Endodermal cell (in vitro differentiated cells): Measurements from ENCODE around the gene FLYWCH1. TPM values are rescaled to one million over a fixed set of nuclear protein-coding genes. Genes with fewer than 3 reads are reported as not detected.
A peak's percentile ranks its signal among the peaks of the same experiment; 100 is the strongest.

Source experiments
- DNase-seq: peaks from one replicate; pipeline ENCODE4 v3.0.0-alpha.2; 2017
- H3K27ac ChIP-seq: 2 replicates; pipeline ENCODE4 v1.5.1; 2013; ENCODE audit warnings: mild to moderate bottlenecking, low read depth, low read length, moderate library complexity
- H3K27me3 ChIP-seq: 2 replicates; pipeline ENCODE4 v1.6.1; 2013; ENCODE audit warnings: mild to moderate bottlenecking, low read length, moderate library complexity; ENCODE audit not compliant: insufficient read depth, control insufficient read depth, poor library complexity, severe bottlenecking
- H3K36me3 ChIP-seq: 2 replicates; pipeline ENCODE4 v1.7.0; 2013; ENCODE audit warnings: mild to moderate bottlenecking, low read length, moderate library complexity; ENCODE audit not compliant: control insufficient read depth, insufficient read depth
- H3K4me1 ChIP-seq: one replicate; pipeline ENCODE4 v1.7.0; 2013; ENCODE audit warnings: low read length; ENCODE audit not compliant: control insufficient read depth, insufficient read depth
- H3K4me3 ChIP-seq: 2 replicates; pipeline ENCODE4 v1.5.1; 2013; ENCODE audit warnings: mild to moderate bottlenecking, low read length, moderate library complexity
- H3K9ac ChIP-seq: 2 replicates; pipeline ENCODE4 v1.6.1; 2013; ENCODE audit warnings: mild to moderate bottlenecking, low read length, moderate library complexity; ENCODE audit not compliant: poor library complexity, severe bottlenecking; ENCODE audit errors: extremely low read depth
- H3K9me3 ChIP-seq: 2 replicates; pipeline ENCODE4 v1.6.1; 2013; ENCODE audit warnings: mild to moderate bottlenecking, low read length, moderate library complexity; ENCODE audit not compliant: control insufficient read depth
- H3K27ac Mint-ChIP-seq: 2 replicates; pipeline ENCODE4 v1.8.0; 2020; ENCODE audit warnings: mixed read lengths
- H3K27me3 Mint-ChIP-seq: 2 replicates; pipeline ENCODE4 v1.8.0; 2021; ENCODE audit warnings: mild to moderate bottlenecking, mixed read lengths; ENCODE audit not compliant: insufficient read depth
- H3K36me3 Mint-ChIP-seq: 2 replicates; pipeline ENCODE4 v1.8.0; 2020; ENCODE audit warnings: low read depth, mixed read lengths
- H3K4me1 Mint-ChIP-seq: 2 replicates; pipeline ENCODE4 v1.8.0; 2020; ENCODE audit warnings: mixed read lengths
- H3K4me3 Mint-ChIP-seq: 2 replicates; pipeline ENCODE4 v1.8.0; 2020; ENCODE audit warnings: mild to moderate bottlenecking, moderate library complexity, mixed read lengths
- H3K9me3 Mint-ChIP-seq: 2 replicates; pipeline ENCODE4 v1.8.0; 2020; ENCODE audit warnings: mild to moderate bottlenecking, mixed read lengths
- WGBS, 2 experiments: methylation state at CpG; one replicate each; pipeline versions ENCODE4 v1.1.5 to v1.1.7; 2013; ENCODE audit warnings: missing lambda C conversion rate in 2 of 2, mixed read lengths in 1 of 2; ENCODE audit not compliant: insufficient coverage in 1 of 2, insufficient read length in 1 of 2; 5-methylcytosine and 5-hydroxymethylcytosine counted together
- total RNA-seq, 2 donors: library from RNA; stranded (reverse); fragmentation: NEBNext Ultra II Directional in 1 of 2; extraction: Animal tissue kit (Norgen Biotek cat#: 25700) in 1 of 2; gene quantifications; 2 replicates in 1 of 2; 3 replicates in 1 of 2; pipeline ENCODE4 v1.2.1, GENCODE V29; 2021
- TF ChIP-seq, protein P1 (sequence below): fragments of 200-600 bp; sonication (generic); conservative IDR thresholded peaks from 2 replicates; pipeline ENCODE4 v1.5.0; 2021; ENCODE audit warnings: antibody characterized with exemption, mild to moderate bottlenecking

FLYWCH1 gene
- total RNA-seq, 2 donors from 2014 or later: 20.5 to 33.6 TPM

DNA sequence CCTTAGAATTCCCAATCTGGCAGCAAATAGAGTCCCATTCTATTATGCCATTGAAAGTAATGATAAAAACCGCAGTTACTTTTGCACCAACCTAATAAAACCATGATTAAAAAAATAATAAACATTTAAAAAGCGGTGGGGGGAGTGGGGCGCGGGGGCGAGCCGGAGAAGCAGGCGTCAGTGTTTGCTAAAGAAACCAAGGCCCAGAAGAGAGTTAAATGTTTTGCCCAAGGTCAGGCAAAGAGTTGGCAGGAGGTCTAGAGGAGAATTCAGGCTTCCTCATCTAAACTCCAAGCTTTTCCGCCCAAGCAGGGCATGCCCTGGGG is 44.1 kb upstream of the FLYWCH1 start:
- H3K4me1 ChIP-seq: no peaks in the 10 kb centered on the region
- TF ChIP-seq, protein P1, sequence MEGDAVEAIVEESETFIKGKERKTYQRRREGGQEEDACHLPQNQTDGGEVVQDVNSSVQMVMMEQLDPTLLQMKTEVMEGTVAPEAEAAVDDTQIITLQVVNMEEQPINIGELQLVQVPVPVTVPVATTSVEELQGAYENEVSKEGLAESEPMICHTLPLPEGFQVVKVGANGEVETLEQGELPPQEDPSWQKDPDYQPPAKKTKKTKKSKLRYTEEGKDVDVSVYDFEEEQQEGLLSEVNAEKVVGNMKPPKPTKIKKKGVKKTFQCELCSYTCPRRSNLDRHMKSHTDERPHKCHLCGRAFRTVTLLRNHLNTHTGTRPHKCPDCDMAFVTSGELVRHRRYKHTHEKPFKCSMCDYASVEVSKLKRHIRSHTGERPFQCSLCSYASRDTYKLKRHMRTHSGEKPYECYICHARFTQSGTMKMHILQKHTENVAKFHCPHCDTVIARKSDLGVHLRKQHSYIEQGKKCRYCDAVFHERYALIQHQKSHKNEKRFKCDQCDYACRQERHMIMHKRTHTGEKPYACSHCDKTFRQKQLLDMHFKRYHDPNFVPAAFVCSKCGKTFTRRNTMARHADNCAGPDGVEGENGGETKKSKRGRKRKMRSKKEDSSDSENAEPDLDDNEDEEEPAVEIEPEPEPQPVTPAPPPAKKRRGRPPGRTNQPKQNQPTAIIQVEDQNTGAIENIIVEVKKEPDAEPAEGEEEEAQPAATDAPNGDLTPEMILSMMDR: no peak
- H3K27ac ChIP-seq: no peak overlapping the region
- peaks cover 56% of the 10 kb centered on the region for H3K27me3 ChIP-seq
- Mint-ChIP-seq H3K36me3 (no peaks in the 10 kb centered on the region), H3K27ac (peak overlapping the region; percentile 88), H3K27me3 (peaks cover 67% of the 10 kb centered on the region), H3K4me1 (no peaks in the 10 kb centered on the region), H3K9me3 (no peaks in the 10 kb centered on the region), H3K4me3 (peak overlapping the region; percentile 69)
- H3K4me3 ChIP-seq: peak overlapping the region; percentile 77
- no peak for DNase-seq
- H3K36me3 ChIP-seq: no peaks in the 10 kb centered on the region
- 70 to 73% methylated on average over 5 to 8 of the region's 8 CpGs for WGBS, 2 experiments
- no peak overlapping the region for H3K9ac ChIP-seq
- no peaks in the 10 kb centered on the region for H3K9me3 ChIP-seq

DNA sequence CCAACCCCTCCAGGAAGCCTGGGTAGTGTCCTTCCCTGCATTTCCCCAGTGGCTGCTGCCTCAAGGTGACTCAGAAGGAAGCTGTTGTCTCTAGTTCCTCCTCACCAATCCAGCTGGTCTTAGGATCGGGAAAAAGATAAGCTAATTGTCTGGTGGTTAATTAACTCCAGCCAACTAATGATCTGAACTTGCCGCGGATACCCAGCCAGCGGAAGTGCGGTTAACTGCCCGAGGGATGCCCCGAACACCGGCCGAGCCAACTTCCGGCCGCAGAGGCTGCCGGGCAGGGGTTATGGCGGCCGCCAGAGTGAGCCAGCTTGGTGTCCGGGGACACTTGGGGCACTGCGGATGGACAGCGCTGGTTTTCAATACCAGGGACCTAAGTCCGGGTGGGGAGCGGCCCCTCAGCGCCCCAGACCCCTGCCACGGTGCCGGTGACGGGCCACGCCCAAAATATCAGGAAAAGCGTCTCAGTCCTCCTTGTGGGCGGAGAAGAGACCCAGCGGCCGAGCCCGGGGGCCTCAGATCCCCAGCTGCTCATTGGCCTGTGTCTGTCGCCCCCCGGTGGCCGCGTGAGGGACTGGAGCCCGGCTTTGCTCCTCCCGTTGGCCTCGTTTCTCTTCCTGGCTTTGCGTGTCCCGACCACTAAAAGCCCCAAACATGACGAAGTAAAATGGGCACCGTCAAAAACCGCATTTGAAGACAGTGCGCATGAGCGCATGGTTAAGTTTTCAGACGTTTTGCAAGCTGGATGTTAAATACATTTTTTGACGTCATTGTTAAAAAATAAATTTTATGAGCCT is 43.5 kb upstream of the FLYWCH1 start:
- H3K4me3 Mint-ChIP-seq: peak overlapping the region; percentile 69
- Histone ChIP-seq H3K9ac (peak overlapping the region; percentile 20), H3K9me3 (no peaks in the 10 kb centered on the region), H3K4me3 (peak overlapping the region; percentile 77), H3K27me3 (peaks cover 56% of the 10 kb centered on the region), H3K4me1 (no peaks in the 10 kb centered on the region), H3K36me3 (no peaks in the 10 kb centered on the region), H3K27ac (no peak overlapping the region)
- H3K27ac Mint-ChIP-seq: peak overlapping the region; percentile 88
- no peaks in the 10 kb centered on the region for H3K9me3 Mint-ChIP-seq
- 1 to 2% methylated on average over 39 to 44 of the region's 45 CpGs for WGBS, 2 experiments
- DNase-seq: peak; percentile 99
- peaks cover 67% of the 10 kb centered on the region for H3K27me3 Mint-ChIP-seq
- no peaks in the 10 kb centered on the region for H3K36me3 Mint-ChIP-seq
- TF ChIP-seq, protein P1: peak; percentile 99
- H3K4me1 Mint-ChIP-seq: no peaks in the 10 kb centered on the region

DNA sequence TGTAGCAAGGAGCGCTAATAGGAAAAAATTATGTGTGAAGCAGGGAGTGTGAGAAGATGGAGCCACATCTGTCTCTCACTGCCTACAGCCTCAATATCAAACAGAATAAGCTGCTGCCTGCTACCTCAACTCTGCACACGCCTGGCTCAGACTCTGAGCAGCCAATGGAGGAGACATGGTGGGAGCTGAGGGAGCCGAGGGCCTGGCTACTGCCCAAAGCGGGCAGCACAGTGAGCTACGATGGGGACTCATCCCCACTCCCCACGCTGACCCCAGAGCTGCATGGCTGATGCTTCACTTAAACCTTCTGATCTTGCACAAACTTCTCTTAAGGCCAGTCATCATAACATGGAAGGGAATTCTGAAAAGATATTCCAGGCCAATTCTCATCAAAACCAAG is 39.8 kb upstream of the FLYWCH1 start:
- Mint-ChIP-seq H3K4me1 (no peaks in the 10 kb centered on the region), H3K36me3 (no peaks in the 10 kb centered on the region), H3K27me3 (peaks cover 45% of the 10 kb centered on the region), H3K9me3 (no peaks in the 10 kb centered on the region), H3K4me3 (no peak overlapping the region), H3K27ac (no peak overlapping the region)
- H3K27ac ChIP-seq: no peak overlapping the region
- TF ChIP-seq, protein P1: no peak
- H3K36me3 ChIP-seq: no peaks in the 10 kb centered on the region
- peaks cover 21% of the 10 kb centered on the region for H3K27me3 ChIP-seq
- H3K9ac ChIP-seq: no peak overlapping the region
- no peak for DNase-seq
- no peaks in the 10 kb centered on the region for H3K9me3 ChIP-seq
- no peak overlapping the region for H3K4me3 ChIP-seq
- no peaks in the 10 kb centered on the region for H3K4me1 ChIP-seq
- WGBS, 2 experiments: 68 to 87% methylated on average over 2 to 6 of the region's 6 CpGs
